Measurements from ENCODE around the gene ENTPD6.

Gene ENTPD6

GRCh38 chr20:25214819-25215218 lies 19.3 kb downstream of the ENTPD6 start (continued):
- TF ChIP-seq SNAI2 (CRISPR knock-in tag; IDR thresholded peaks at IDR 0.05), result no peak
- TF ChIP-seq, protein P1, sequence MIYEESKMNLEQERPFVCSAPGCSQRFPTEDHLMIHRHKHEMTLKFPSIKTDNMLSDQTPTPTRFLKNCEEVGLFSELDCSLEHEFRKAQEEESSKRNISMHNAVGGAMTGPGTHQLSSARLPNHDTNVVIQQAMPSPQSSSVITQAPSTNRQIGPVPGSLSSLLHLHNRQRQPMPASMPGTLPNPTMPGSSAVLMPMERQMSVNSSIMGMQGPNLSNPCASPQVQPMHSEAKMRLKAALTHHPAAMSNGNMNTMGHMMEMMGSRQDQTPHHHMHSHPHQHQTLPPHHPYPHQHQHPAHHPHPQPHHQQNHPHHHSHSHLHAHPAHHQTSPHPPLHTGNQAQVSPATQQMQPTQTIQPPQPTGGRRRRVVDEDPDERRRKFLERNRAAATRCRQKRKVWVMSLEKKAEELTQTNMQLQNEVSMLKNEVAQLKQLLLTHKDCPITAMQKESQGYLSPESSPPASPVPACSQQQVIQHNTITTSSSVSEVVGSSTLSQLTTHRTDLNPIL (CRISPR knock-in tag; IDR thresholded peaks at IDR 0.05; ENCODE audit: low read depth), result no peak
- TF ChIP-seq ZNF70 (CRISPR knock-in tag; IDR thresholded peaks at IDR 0.05), result no peak
- TF ChIP-seq ZFP3 (CRISPR knock-in tag; IDR thresholded peaks at IDR 0.05), result no peak

DNA sequence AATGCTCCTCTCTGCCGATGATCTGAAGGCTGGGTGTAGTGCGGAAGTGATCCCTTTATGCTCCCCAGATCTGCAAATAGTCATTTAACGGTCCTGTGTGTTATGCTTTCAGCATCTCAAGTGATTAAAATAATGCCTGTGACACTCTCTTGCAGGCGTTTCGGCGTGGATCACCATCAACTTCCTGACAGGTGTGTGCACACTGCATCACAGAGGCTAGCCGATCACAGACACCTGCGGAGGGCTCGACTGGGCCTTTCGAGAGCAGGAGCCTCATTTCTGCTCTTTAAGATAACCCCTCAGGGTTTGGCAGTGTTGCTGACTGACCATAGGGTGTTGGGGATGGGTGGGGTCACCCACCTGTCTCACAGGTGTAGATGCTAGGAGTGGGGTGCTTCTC lies 20.0 kb downstream of the ENTPD6 start:
- no peak for ATAC-seq
- TF ChIP-seq, protein P2, sequence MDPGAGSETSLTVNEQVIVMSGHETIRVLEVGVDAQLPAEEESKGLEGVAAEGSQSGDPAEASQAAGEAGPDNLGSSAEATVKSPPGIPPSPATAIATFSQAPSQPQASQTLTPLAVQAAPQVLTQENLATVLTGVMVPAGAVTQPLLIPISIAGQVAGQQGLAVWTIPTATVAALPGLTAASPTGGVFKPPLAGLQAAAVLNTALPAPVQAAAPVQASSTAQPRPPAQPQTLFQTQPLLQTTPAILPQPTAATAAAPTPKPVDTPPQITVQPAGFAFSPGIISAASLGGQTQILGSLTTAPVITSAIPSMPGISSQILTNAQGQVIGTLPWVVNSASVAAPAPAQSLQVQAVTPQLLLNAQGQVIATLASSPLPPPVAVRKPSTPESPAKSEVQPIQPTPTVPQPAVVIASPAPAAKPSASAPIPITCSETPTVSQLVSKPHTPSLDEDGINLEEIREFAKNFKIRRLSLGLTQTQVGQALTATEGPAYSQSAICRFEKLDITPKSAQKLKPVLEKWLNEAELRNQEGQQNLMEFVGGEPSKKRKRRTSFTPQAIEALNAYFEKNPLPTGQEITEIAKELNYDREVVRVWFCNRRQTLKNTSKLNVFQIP (CRISPR knock-in tag; IDR thresholded peaks at IDR 0.05; ENCODE audit: borderline replicate concordance, low read depth), result no peak
- no peak for TF ChIP-seq TSHZ2 (CRISPR knock-in tag; IDR thresholded peaks at IDR 0.05)
- TF ChIP-seq PATZ1 (CRISPR knock-in tag; IDR thresholded peaks at IDR 0.05; ENCODE audit: borderline replicate concordance), result no peak
- TF ChIP-seq ZNF8 (CRISPR knock-in tag; IDR thresholded peaks at IDR 0.05), result no peak
- no peak for TF ChIP-seq GLIS3 (CRISPR knock-in tag; IDR thresholded peaks at IDR 0.05)
- TF ChIP-seq ZFP30 (CRISPR knock-in tag; IDR thresholded peaks at IDR 0.05), result no peak
- TF ChIP-seq TCF4 (CRISPR knock-in tag; IDR thresholded peaks at IDR 0.05; ENCODE audit: borderline replicate concordance), result no peak
- no peak for TF ChIP-seq ZNF565 (CRISPR knock-in tag; conservative IDR thresholded peaks at IDR 0.05; ENCODE audit: low read depth)
- TF ChIP-seq ARNTL (CRISPR knock-in tag; IDR thresholded peaks at IDR 0.05; ENCODE audit: borderline replicate concordance, low read depth), result no peak
- no peak for TF ChIP-seq SNAI2 (CRISPR knock-in tag; IDR thresholded peaks at IDR 0.05)
- TF ChIP-seq ESRRG (CRISPR knock-in tag; IDR thresholded peaks at IDR 0.05), result no peak

- TF ChIP-seq, protein P2 (CRISPR knock-in tag; IDR thresholded peaks at IDR 0.05; ENCODE audit: borderline replicate concordance, low read depth), result no peak
- TF ChIP-seq RARB (CRISPR knock-in tag; IDR thresholded peaks at IDR 0.05), result no peak
- TF ChIP-seq ZFP30 (CRISPR knock-in tag; IDR thresholded peaks at IDR 0.05), result no peak
- TF ChIP-seq, protein P1 (CRISPR knock-in tag; IDR thresholded peaks at IDR 0.05; ENCODE audit: low read depth), result no peak
- no peak for ATAC-seq
These were observed 20.9 kb downstream of the ENTPD6 start for GRCh38 chr20:25216199-25216945.
